Liver (tissue), 3 donors: ENCODE data around the gene EPB41L2.

Source experiments
- FOXA2 ChIP-seq: IDR thresholded peaks from 2 replicates; pipeline ENCODE4 v1.6.1; 2016; ENCODE audit warnings: antibody characterized with exemption
- GABPA ChIP-seq, 2 donors: IDR thresholded peaks in 1 of 2; conservative IDR thresholded peaks in 1 of 2; 2 replicates each; pipeline ENCODE4 v1.6.1; 2016; ENCODE audit warnings: antibody characterized with exemption in 2 of 2, mild to moderate bottlenecking in 1 of 2, moderate library complexity in 1 of 2
- JUND ChIP-seq, 2 donors: IDR thresholded peaks; 2 replicates each; pipeline ENCODE4 v1.6.1; 2016; ENCODE audit warnings: antibody characterized with exemption in 2 of 2
- NR2F2 ChIP-seq: IDR thresholded peaks from 2 replicates; pipeline ENCODE4 v1.6.1; 2016; ENCODE audit warnings: antibody characterized with exemption
- RAD21 ChIP-seq, 2 donors: IDR thresholded peaks; 2 replicates each; pipeline ENCODE4 v1.6.1; 2016; ENCODE audit warnings: antibody characterized with exemption in 2 of 2, mild to moderate bottlenecking in 2 of 2
- RXRA ChIP-seq, 2 donors: IDR thresholded peaks; 2 replicates each; pipeline ENCODE4 v1.6.1; 2017 to 2018; ENCODE audit warnings: antibody characterized with exemption in 2 of 2, mild to moderate bottlenecking in 1 of 2
- SP1 ChIP-seq: IDR thresholded peaks from 2 replicates; pipeline ENCODE4 v1.6.1; 2018; ENCODE audit warnings: antibody characterized with exemption, mild to moderate bottlenecking
- TAF1 ChIP-seq: conservative IDR thresholded peaks from 2 replicates; pipeline ENCODE4 v1.6.1; 2016; ENCODE audit warnings: antibody characterized with exemption, mild to moderate bottlenecking
- YY1 ChIP-seq: IDR thresholded peaks from 2 replicates; pipeline ENCODE4 v1.6.1; 2016; ENCODE audit warnings: antibody characterized with exemption, mild to moderate bottlenecking
- TF ChIP-seq, protein P1 (sequence below): fragments of 150-350 bp; IDR thresholded peaks from 2 replicates; pipeline ENCODE4 v1.5.1; 2017; ENCODE audit warnings: improper control_type of control experiment, low read depth, low read length; ENCODE audit not compliant: missing input control
- TF ChIP-seq, protein P2 (sequence below): IDR thresholded peaks from 2 replicates; pipeline ENCODE4 v1.6.1; 2016; ENCODE audit warnings: antibody characterized with exemption, mild to moderate bottlenecking
- TF ChIP-seq, protein P3 (sequence below): IDR thresholded peaks from 2 replicates; pipeline ENCODE4 v1.6.1; 2016; ENCODE audit warnings: antibody characterized with exemption
- TF ChIP-seq, protein P4 (sequence below): IDR thresholded peaks from 2 replicates; pipeline ENCODE4 v1.6.1; 2016; ENCODE audit warnings: antibody characterized with exemption
- TF ChIP-seq, protein P5 (sequence below): IDR thresholded peaks from 2 replicates; pipeline ENCODE4 v1.6.1; 2016; ENCODE audit warnings: antibody characterized with exemption
- donor health status: healthy.
- donor health status: healthy.

DNA sequence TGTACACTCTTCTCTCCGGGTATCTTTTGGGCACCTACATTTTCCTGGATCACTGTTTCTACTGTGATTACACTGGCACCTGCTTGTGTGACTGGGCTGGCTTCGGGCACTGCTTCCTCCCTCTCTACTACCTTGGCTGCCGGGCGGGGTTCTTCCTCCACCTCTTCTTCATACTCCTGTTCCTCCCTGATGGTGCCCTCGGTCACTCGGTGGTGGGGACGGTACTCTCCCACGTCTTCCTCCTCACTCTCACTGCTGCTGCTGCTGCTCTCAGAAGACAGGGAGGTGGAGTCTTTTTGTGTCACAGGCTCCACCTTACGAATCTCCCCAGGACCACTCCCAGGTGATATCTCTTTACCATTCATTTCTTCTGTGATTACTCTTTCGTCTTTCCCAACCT lies 193.4 kb downstream of the EPB41L2 start:
- TF ChIP-seq RXRA (IDR thresholded peaks at IDR 0.05): no peak
- TF ChIP-seq, protein P1, sequence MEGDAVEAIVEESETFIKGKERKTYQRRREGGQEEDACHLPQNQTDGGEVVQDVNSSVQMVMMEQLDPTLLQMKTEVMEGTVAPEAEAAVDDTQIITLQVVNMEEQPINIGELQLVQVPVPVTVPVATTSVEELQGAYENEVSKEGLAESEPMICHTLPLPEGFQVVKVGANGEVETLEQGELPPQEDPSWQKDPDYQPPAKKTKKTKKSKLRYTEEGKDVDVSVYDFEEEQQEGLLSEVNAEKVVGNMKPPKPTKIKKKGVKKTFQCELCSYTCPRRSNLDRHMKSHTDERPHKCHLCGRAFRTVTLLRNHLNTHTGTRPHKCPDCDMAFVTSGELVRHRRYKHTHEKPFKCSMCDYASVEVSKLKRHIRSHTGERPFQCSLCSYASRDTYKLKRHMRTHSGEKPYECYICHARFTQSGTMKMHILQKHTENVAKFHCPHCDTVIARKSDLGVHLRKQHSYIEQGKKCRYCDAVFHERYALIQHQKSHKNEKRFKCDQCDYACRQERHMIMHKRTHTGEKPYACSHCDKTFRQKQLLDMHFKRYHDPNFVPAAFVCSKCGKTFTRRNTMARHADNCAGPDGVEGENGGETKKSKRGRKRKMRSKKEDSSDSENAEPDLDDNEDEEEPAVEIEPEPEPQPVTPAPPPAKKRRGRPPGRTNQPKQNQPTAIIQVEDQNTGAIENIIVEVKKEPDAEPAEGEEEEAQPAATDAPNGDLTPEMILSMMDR: no peak
- TF ChIP-seq SP1: no peak
- TF ChIP-seq, protein P2, sequence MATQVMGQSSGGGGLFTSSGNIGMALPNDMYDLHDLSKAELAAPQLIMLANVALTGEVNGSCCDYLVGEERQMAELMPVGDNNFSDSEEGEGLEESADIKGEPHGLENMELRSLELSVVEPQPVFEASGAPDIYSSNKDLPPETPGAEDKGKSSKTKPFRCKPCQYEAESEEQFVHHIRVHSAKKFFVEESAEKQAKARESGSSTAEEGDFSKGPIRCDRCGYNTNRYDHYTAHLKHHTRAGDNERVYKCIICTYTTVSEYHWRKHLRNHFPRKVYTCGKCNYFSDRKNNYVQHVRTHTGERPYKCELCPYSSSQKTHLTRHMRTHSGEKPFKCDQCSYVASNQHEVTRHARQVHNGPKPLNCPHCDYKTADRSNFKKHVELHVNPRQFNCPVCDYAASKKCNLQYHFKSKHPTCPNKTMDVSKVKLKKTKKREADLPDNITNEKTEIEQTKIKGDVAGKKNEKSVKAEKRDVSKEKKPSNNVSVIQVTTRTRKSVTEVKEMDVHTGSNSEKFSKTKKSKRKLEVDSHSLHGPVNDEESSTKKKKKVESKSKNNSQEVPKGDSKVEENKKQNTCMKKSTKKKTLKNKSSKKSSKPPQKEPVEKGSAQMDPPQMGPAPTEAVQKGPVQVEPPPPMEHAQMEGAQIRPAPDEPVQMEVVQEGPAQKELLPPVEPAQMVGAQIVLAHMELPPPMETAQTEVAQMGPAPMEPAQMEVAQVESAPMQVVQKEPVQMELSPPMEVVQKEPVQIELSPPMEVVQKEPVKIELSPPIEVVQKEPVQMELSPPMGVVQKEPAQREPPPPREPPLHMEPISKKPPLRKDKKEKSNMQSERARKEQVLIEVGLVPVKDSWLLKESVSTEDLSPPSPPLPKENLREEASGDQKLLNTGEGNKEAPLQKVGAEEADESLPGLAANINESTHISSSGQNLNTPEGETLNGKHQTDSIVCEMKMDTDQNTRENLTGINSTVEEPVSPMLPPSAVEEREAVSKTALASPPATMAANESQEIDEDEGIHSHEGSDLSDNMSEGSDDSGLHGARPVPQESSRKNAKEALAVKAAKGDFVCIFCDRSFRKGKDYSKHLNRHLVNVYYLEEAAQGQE: no peak
- no peak for TF ChIP-seq RAD21 (IDR thresholded peaks at IDR 0.05)
- no peak for TF ChIP-seq GABPA (IDR thresholded peaks at IDR 0.05 in 1 of 2, conservative IDR thresholded peaks at IDR 0.05 in 1 of 2)
- no peak for TF ChIP-seq JUND (IDR thresholded peaks at IDR 0.05)
- TF ChIP-seq TAF1: no peak
- TF ChIP-seq NR2F2: no peak
- TF ChIP-seq, protein P3, sequence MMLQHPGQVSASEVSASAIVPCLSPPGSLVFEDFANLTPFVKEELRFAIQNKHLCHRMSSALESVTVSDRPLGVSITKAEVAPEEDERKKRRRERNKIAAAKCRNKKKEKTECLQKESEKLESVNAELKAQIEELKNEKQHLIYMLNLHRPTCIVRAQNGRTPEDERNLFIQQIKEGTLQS: no peak
- TF ChIP-seq YY1: no peak
- TF ChIP-seq FOXA2: no peak
- TF ChIP-seq, protein P4, sequence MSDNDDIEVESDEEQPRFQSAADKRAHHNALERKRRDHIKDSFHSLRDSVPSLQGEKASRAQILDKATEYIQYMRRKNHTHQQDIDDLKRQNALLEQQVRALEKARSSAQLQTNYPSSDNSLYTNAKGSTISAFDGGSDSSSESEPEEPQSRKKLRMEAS: no peak
- TF ChIP-seq, protein P5, sequence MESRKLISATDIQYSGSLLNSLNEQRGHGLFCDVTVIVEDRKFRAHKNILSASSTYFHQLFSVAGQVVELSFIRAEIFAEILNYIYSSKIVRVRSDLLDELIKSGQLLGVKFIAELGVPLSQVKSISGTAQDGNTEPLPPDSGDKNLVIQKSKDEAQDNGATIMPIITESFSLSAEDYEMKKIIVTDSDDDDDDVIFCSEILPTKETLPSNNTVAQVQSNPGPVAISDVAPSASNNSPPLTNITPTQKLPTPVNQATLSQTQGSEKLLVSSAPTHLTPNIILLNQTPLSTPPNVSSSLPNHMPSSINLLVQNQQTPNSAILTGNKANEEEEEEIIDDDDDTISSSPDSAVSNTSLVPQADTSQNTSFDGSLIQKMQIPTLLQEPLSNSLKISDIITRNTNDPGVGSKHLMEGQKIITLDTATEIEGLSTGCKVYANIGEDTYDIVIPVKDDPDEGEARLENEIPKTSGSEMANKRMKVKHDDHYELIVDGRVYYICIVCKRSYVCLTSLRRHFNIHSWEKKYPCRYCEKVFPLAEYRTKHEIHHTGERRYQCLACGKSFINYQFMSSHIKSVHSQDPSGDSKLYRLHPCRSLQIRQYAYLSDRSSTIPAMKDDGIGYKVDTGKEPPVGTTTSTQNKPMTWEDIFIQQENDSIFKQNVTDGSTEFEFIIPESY: no peak
